Lung microvascular endothelial cell (primary cell): Measurements from ENCODE around the gene ACBD5. TPM values are rescaled to one million over a fixed set of nuclear protein-coding genes. Genes with fewer than 3 reads are reported as not detected.
"Not testable (repeated sequence)": the region's sequence is repeated elsewhere in the genome, so short reads cannot be mapped to it uniquely, and the experiment has no call there.

ENCODE experiments used
- DNase-seq, 2 donors: peaks; one replicate each; pipeline versions ENCODE4 v3.0.0 to v3.0.0-alpha.2; 2010; ENCODE audit warnings: low read depth in 2 of 2
- total RNA-seq: library from RNA; depleted of rRNA; stranded (reverse); fragments of >200 nt; gene quantifications from 2 replicates; pipeline ENCODE4 v1.2.1, GENCODE V29; 2014

ACBD5 gene
- total RNA-seq, 1 donor from 2014 or later = 18.8 TPM

DNA sequence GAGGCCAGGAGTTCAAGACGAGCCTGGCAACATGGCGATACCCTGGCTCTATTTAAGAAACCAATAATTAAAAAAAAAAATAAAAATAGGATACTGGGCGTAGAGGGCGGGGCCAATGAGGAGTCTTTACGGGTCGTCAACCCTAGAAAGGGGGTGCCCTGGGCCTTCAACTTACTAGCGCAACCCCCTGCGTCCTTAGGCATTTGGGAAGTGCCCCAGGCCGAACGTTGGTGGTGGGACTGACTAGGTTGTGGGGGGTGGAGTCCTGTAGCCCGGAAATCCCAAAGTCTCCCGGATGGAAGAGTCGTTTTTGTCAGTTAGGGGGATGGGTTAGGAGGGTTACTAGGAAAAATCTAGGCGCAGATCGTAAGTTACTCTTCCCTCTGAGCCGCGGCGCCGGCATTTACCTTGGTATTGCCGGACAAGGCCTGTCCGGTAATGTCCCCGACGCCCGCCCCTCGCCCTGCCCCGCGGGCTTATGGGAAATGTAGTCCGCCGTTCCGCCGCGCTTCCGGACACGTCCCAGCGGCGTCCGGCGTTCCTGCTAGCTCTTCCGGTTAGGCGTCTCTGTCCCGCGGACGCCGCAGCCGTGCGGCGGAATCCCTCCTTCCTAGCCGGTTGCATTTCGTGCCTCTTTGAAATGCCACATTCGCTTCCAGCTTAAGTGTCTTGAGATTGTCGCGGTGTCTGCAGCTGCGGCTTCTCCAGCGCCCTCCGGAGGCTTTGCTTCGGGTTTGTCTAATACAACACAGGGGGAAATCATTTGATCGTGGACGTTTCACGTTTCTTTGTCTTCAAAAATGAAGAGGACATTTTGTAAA, 1.3 kb upstream of the ACBD5 start:
- DNase-seq = peak; percentile 96 to 98

DNA sequence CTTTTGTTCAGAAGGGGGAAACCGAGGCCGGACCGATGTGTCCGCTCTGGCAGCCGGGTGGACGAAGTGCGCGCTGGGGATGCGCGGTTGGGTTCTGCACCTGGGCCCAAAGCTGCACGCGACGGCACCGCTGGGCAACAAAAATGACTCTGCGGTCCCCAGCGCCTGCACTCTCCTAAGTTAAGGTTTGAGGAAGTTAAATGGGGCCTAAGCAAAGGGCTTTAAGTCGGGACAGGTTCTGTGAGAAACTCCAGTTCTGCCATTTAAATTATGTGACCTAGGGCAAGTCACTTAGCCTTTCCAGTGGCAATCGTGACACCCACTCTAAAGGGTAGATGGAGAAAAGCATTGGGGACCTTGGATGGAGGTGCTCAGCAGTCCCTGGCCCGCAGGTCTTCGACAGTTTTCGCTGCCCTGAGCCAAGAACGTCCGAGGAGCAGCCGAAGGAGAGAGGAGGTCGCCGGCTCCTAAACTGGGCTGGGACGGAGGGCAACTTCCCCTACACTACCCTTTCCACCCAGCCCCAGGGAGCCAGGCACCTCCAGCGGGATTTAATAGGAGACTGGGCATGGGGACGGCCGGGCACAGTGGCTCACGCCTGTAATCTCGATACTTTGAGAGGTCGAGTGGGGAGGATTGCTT, 534 bp upstream of the ACBD5 start:
- peak; percentile 7 to 21 for DNase-seq

DNA sequence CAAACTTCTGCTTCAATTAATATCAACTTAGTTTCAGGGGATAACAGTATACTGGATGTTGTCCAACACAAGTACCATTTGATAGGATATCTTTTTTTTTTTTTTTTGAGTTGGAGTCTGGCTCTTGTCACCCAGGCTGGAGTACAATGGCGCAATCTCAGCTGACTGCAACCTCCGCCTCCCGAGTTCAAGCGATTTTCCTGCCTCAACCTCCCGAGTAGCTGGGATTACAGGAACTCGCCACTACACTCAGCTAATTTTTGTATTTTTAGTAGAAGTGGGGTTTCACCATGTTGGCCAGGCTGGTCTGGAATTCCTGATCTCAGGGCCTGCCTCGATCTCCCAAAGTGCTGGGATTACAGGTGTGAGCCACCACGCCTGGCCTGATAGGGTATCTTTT, 3.1 kb downstream of the ACBD5 start:
- DNase-seq = not testable (repeated sequence)

DNA sequence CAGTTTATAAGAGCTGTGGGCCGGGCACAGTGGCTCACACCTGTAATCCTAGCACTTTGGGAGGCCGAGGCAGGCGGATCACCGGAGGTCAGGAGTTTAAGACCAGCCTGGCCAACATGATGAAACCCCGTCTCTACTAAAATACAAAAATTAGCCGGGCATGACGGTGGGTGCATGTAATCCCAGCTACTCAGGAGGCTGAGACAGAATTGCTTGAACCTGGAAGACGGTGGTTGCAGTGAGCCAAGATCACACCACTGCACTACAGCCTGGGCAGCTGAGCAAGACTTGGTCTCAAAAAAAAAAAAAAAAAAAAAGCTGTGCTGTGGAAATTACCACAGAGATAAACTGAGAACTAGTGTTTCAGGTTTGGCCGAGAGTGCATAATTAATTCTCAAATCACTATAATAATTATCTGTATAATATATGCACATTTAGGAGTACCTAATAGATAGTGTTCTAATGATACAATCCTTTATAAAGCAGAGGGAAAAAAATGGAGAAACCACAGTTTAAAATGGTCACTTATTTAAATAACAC, 3.9 kb downstream of the ACBD5 start:
- DNase-seq = not testable (repeated sequence)

DNA sequence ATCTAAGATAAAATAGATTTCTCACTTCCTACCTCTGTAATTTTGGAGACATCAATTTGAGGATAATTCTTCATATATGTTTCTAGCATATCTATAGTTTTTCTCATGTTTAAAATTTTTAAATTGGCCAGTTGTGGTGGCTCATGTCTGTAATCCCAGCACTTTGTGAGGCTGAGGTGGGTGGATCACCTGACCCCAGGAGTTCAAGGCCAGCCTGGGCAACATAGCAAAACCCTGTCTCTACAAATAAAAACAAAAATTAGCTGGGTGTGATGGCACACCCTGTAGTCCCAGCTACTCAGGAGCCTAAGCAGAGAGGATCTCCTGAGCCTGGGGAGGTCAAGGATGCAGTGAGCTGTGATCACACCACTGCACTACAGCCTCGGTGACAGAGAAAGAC, 4.9 kb downstream of the ACBD5 start:
- DNase-seq = no peak

DNA sequence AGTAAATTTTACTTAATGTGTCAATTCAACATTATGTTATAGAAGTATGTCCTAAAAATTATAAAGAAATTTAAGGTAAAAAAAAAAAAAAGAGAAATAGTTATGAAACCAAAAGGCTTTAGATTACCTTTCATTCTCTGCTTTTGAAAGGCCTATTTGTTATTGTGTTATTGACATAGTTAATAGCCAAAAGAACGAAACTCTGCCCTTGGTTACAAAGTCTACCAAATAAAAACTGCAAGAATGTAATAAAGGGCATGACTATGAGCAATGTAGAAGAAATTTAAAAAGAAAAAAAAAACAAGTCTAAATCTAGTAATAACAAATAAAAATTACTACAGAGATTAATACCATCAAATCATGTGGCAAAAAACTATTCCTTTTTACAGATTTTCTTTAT, 10.6 kb downstream of the ACBD5 start:
- no peak for DNase-seq

DNA sequence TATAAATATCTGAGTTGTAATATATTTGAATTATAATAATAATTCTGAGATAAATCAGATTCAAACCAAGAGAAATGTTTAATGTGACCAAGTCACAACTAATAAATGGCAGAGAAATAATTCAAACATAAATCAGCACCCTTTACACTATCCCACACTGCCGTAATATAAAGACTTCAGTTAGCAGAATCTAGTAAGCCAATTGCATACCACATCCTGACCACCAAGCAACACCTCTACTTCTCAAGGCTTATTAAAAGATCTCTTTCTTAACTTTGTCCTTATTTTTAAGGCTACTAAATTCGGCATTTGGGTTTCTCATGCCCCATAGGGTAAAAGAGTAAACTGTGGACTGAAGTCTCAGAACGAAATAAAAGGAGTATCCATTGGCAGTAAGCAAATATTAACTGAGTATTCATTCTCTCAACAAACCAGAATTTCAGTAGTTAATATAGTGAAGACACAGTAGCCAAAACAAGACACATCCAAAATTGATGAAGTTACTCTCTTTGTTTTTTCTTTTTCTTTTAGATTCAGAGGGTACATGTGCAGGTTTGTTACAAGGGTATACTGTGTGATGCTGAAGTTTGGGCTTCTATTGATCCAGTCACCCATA, 14.8 kb downstream of the ACBD5 start:
- DNase-seq = no peak

DNA sequence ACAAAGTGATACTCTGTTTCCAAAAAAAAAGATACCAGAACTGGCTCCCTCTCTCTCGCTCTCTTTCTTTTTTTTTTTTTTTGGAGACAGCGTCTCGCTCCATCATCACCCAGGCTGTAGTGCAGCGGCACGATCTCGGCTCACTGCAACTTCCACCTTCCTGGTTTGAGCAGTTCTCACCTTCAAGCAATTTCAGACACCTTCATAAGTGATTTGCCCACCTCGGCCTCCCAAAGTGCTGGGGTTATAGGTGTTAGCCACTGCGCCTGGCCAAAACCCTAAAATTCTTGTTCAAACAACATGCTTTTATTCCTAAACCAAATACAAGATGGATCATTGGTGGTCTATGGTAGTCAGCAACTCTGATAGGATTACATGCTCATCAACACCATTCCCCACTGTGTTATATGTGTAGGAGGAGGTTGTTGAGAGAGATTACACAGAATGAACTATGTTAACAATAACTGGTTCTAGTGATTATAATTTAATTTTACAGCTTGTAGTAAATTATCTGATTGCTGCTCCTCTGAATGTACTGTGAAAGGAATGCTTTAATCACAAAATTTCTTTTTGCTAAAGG, 15.5 kb downstream of the ACBD5 start:
- DNase-seq = no peak

DNA sequence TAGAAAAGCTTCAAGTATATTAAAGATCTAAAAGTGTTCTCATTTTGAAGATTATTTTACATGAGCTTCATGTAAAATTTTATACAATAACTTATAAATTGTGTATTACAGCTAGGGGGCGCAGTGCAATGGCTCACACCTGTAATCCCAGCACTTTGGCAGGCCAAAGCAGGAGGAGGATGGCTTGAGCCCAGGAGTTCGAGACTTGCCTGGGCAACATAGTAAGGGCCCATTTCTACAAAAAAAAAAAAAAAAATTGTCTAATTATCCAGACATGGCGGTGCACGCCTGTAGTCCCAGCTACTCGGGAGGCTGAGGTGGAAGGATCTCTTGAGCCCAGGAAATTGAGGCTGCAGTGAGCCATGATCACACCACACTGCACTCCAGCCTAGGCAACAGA, 16.6 kb downstream of the ACBD5 start:
- DNase-seq = peak; percentile 60 to 68

DNA sequence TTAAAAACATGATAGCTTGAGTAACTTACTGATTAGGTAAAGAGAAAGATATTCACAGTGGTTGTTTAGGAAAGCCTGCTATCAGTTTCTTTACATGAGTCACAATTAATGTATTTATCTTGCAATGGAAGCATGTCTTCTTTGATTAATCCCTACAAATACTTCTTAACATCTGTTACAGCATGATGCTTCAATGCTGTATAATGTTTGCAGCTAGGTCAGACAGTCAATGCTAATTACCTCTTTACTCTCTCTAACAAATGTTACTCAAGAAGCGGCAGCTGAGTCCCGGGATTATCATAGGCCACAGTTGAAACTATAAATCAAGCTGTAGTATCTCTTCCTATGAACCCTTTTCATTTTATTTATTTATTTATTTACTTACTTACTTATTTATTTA, 33.2 kb downstream of the ACBD5 start:
- DNase-seq = no peak

DNA sequence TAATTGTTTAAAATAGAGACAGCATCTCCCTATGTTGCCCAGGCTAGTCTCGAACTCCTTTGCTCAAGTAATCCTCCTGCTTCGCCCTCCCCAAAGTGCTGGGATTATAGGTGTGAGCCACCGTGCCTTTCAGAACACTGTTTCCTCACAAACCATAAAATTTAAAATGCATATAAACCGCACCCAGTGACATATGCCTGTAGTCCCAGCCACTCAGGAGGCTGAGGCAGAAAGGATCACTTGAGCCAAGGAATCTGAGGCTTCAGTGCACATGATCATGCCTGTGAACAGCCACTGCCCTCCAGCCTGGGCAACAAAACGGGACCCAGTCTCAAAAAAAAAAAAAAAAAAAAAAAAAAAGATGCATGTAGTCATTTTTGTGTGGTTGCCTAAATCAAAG, 36.8 kb downstream of the ACBD5 start:
- DNase-seq = no peak

DNA sequence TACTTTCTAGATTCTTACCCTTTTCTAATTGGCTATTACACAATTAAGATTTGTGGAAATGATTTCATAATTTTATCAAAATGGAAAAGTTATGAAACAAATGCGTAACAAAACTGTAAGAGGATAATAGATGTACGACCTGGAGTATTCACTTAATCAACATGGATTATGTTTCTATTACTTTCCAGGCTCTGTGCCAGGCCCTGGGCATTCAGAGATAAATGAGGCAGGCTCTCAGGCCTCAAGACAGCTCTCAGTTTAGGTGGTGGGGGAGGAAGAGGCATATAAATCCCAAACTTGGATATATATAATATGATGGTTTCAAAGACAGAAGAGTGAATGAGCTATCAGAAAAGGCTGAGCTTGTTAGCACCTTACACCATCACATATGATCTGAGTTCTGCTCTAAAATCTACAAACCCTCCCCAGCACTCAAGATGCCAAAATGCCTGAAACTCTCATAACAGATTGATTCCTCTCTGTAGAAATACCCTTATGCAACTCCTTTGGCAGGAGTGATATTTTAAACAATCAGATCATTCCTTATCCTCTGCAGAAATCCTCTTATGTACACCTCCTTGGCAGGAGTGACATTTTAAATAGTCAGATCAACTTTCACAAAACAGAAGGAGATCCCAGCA, 42.5 kb downstream of the ACBD5 start:
- DNase-seq = no peak

DNA sequence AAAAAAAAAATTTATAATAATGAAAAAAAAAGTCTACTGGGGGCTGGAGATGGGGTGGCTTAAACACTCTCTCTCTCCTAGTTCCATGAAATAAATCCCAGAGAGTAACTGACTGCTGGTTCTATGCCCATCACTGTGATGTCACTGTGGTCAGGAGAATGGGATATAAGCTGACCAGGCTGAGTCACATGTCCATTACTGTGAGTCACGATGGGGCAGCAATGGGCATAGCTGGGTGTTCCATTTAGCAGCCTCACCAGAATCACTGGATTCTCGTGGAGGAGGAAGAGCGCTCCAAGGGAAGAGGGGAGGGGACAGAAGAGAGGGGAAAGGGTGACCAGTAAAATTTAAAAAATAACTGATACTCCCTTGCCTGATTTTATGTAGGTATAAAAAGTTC, 48.3 kb downstream of the ACBD5 start:
- peak; percentile 69 to 88 for DNase-seq

DNA sequence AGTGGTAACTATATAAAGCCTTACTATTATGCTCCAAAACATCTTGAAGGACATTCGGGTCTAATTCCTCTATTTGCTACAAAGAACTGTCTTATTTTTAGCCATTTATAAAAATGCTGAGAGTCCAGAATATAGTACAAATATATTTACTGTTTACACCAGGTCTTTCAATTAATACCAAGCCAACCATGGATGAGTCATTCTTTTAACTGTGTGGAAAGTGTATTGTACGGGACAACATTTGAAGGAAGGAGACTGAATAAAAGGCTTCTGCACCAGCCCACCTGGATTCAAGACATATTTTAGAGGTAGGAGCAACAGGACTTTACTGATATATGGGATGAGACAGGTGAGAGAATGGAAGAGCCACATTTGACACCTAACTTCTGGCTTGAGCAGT, 50.1 kb downstream of the ACBD5 start:
- no peak for DNase-seq

DNA sequence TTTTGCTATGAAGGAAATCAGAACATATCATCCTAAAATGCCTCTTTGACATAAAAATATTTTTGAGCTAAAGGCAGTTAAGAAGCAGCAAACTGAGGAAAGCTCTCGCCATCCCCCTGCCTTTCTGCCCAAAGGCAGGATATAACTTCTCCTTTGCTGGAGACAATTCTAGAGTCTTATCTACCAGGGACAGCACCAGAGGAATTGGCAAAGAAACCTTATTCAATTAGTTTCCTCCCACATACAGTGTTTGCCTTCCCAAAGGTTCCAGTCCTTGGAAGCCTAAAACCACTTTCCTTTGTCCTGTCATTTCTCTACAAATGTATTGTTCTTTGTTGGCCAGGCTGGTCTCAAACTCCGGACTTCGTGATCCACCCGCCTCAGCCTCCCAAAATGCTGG, 51.7 kb downstream of the ACBD5 start:
- no peak for DNase-seq

DNA sequence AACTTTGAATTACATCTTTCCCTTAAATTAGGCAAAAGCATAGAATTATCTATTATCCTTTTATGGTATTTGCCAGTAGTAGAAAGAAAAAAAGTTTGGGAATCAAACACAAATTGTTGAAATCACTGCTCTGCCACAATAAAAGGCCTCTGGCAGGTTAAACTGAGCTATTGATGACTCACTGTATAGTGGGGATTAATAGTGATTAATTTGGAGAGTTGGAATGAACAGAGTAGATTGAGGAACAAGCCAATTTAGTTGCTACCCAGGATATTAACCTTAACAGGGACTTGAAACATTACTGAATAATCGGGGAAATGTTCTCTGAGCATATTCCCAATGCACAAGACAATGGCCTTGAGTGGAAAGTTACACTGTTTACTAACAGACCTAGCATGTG, 52.3 kb downstream of the ACBD5 start:
- no peak for DNase-seq

DNA sequence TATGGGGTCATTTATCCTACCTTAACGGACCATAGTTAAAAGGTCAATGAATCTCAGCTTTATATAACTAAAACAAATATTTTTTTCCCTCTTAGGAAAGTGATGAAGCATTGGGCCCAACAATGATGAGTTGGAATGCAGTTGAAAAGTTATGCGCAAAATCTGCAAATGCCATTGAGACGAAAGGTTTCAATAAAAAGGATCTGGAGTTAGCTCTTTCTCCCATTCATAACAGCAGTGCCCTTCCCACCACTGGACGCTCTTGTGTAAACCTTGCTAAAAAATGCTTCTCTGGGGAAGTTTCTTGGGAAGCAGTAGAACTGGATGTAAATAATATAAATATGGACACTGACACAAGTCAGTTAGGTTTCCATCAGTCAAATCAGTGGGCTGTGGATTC, 70.7 kb downstream of the ACBD5 start:
- no peak for DNase-seq

DNA sequence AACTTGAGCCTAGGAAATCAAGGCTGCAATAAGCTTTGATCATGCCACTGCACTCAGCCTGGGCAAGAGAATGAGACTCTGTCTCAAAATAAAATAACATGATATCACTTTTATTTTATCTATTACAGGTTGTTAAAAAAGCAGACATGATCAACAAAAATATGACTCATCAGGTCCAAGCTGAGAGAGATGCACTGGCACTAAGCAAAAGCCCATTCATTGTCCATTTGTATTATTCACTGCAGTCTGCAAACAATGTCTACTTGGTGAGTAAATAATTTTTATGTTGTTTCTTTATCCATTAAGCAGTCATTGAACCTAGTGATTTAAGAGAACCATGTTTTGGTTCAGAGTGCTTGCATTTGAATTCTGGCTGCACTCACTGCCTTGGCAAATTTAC, 82.2 kb downstream of the ACBD5 start:
- peak; percentile 6 to 11 for DNase-seq

DNA sequence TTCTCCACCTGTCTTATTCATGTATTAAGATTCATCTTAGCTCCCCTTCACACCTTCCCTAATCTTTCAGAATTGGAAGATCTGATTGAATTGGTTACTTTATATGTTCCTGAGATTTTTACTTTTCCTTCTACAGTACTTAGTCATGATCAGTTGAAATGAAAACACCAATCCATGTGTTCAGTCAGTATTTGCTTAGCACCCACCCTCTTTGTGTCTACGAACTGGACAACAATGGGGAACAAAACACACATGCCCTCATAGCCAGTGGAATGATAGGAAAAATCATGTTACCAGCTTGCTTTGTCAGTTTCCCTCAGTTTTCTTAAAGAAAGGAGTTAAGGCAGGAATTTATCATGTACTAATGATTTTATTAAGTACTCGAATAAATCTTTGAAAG, 83.4 kb downstream of the ACBD5 start:
- DNase-seq = peak; percentile 27 to 55

DNA sequence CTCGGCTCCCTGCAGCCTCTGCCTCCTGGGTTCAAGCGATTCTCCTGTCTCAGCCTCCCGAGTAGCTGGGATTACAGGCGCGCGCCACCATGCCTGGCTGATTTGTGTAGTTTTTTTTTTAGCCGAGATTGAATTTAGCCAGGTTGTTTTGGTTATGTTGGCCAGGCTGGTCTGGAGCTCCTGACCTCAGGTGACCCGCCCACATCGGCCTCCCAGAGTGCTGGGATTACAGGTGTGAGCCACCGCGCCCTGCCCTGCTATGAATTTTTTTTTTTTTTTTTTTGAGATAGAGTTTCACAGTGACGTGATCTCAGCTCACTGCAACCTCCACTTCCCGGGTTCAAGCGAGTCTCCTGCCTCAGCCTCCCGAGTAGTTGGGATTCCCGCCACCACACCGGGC, 84.0 kb downstream of the ACBD5 start:
- DNase-seq = not testable (repeated sequence)

DNA sequence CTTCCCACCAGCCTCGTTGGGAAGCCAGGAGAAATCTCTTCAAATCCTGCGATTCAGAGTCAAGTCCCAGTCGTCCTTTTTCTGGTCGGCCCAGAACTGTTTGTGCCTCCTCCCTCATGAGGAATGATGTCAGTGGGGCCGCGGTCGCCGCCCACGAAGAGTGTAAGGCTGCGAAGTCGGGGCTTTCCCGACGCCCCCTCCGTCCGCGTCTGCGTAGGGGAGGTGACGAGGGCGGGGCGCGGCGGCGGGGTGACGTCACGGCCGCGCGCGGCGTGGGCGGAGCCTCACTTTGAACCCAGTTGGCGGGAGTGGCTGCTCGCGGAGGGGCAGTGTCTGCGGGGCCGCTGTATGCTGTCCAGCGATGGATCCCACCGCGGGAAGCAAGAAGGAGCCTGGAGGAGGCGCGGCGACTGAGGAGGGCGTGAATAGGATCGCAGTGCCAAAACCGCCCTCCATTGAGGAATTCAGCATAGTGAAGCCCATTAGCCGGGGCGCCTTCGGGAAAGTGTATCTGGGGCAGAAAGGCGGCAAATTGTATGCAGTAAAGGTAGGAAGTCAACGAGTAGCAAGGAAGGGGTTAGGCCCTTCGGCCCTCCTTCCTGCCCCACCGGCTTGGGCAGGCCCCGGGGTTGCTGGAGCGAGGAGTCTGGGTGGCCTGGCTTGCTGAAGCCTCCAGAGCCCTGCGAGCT, 85.4 kb downstream of the ACBD5 start, which contains the start of gene MASTL:
MASTL (plus strand) TSS at position 287 of the 689 bp plus-strand sequence; CDS start at position 362, 75 bp downstream.
- peak; percentile 97 for DNase-seq
